GM18951 (cell line): ENCODE results near the gene ABHD12.

ENCODE experiments used
- POLR2A ChIP-seq: IDR thresholded peaks from 4 replicates; pipeline ENCODE4 v1.6.1; 2011; ENCODE audit warnings: mild to moderate bottlenecking; ENCODE audit not compliant: insufficient read length, insufficient read depth; ENCODE audit errors: extremely low read depth
- in situ Hi-C: fragments of 300-500 bp; cut with MboI; formaldehyde crosslinking; loops from one replicate; pipeline ENCODE4 v1.12.0; 2022; ENCODE audit warnings: low sequenced_read_pairs, mixed read lengths, inconsistent platforms; ENCODE audit not compliant: unreplicated experiment

Gene ABHD12

DNA sequence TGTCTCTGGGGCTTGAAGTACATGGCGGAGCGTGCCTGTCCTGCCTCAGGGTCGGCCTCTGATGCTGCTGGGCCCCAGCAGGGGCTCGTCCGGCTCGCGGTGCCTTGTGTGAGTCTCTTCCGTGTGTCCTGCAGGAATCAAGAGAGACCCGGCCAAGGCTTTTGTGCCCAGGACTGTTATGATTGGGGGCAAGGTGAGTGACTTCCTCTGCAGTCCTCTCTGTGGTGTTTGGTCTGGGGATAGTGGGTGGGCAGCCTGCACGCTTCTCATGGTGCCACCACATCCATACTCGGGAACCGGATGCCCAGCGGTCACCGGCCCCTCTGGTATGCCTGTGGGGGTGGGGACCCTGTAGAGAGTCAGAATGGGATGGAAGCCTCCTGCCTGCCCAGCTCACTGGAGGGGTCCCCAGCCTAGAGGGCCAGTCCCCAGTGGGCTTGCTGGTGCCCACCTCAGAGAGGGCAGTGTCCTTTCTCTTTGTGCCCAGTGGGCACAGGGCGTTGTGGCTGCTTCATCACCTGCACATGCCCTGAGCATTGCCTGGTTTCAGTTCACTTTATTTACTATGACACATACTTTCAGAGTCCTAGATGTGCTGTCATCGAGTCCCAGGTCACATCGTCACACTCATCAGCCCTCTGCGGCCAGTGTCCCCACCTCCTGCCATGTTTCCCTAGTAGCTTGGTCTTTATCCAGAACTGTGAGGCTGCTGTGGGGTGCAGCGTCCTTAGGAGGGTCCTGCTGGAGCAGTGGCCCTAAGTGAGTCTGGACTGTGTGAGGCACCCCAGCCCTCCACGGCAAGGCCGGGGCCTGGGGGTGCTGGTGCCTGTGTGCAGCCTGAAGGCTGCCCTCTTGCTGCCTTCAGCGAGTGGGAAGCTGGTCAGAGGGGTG, 102.1 kb downstream of the ABHD12 start:
- TF ChIP-seq POLR2A: no peak
- in situ Hi-C loops: no loop called here

DNA sequence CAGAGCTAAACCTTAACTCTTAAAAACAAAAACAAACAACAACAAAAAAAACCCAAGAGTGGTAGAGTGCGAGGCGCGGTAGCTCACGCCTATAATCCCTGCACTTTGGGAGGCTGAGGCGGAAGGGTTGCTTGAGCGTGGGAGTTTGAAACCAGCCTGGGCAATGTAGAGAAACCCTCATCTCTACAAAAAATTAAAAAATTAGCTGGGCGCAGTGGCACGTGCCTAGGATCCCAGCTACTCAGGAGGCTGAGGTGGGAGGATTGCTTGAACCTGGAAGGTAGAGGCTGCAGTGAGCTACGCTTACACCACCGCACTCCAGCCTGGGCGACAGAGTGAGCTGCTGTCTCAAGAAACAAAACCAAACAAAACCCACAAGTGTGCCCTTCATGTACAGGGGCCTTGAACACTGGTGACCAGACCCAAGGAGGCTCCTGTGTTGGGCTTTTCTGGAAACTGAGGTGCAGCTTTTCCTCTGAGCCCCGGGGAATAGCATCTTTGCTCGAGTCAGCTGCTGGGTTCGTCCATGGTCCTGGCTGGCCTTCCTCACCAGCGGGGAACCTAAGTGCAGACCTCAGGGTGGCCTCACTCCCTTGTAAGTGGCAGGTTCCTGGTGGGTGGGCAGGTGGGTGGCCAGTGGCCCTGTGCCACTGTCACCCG, 102.9 kb downstream of the ABHD12 start:
- no peak for TF ChIP-seq POLR2A
- in situ Hi-C loops: no loop called here

DNA sequence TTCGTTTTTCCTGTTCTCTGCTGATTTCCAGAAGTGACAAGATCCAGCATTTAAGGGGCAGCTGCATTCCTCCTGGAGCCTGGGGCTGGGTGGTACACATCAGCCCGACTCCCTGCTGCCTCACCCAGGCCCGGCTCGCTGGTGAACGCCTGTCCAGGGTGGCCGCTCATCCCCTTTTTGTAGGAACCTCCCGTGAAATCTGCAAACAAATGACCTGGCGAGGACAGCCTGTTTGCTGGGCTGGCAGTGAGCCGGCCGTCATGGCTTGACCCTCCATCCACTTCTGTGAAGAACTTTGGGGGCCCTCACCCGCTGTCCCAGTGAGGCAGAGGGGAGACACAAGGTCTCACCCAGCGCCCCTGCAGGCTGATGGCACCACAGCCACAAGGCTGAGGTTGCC, 103.7 kb downstream of the ABHD12 start:
- TF ChIP-seq POLR2A: no peak
- in situ Hi-C loops: no loop called here

DNA sequence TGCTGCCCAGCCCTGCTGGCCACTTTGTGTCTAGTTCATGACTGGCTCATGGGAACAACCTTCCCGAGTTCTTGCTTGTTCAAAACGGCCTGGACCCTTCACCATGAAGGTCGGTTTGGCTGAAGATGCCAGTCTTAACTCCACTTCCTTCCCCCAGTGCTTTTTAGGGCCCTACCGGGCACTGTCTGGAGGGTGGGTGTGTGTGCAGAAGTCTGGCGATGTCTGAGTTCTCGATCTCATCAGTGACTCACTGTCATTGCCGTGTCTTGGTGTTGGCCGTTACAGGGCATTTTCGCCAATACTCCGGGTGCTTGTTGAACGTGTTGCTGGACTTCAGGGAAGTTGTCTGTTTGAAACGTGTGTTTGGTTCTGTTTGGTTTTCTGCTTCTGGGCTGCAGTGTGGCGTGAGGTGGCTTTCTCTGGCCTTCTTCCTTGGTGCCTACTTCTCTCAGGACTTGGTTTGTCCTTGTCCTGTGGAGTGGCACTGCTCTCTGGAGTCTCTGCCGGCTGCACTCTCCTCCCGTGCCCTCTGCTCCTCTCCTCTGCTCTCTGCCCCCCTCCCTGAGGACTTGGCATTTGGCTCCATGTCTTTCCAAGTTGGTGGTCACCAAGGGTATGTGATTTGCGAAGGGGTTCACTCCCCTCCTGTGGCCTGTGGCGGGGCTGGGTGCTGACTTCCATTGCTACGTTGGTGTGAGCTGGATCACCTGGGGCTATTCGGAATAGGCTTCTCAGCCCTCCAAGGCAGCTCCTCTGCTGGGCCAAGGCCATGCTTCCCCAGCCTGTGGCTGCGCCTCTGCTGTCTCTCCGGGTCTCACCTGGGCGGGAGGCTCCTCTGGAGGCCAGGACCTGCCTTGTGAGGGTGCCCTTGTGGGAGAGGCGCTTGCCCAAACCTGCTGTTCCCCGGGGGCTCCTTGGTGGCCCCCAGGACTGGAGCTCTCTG, 104.5 kb downstream of the ABHD12 start:
- in situ Hi-C loops: no loop called here
- TF ChIP-seq POLR2A: no peak

DNA sequence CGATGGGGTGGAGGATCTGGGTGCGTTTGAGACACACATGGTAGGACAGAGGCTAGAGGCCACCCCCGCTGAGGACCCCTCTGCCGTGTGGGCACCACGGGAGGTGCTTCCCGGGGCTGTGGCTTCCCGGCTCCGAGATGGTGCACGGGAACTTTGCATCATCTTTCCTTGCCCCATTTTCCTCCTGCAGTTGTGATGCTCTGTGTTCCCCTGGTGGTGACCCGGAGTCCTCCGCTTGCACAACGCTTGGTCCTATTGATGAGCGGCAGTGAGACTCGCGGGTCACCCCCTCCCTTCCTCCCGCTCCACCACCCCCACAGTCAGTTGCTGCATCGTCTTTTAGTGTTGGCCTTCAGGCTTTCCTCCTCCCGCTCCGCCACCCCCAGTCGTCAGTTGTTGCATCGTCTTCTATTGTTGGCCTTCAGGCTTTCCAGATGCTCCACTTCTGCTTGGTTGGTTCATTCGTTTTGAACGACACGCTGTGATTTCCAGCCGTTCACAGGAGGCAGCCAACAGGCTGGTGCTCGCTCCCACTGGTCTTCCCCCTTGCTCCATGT, 105.5 kb downstream of the ABHD12 start:
- in situ Hi-C loops: no loop called here
- no peak for TF ChIP-seq POLR2A

DNA sequence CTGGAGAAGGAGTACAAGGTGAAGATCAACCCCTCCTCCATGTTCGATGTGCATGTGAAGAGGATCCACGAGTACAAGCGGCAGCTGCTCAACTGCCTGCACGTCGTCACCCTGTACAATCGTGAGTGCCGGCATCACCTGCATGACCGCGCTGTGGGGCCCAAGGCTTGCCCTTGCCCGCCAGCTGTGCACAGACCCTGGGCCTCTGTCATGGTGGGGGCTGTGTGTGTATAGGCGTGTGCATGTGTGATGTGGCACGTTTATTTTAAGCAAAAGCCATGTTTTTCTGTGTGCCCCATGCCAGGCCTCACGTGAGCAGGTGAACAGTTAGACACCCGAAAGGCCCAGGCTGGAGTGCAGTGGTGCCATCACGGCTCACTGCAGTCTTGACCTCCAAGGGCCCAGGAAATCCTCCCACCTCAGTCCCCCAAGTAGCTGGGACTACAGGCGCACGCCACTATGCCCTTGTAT, 106.5 kb downstream of the ABHD12 start:
- no peak for TF ChIP-seq POLR2A
- in situ Hi-C loops: no loop called here

DNA sequence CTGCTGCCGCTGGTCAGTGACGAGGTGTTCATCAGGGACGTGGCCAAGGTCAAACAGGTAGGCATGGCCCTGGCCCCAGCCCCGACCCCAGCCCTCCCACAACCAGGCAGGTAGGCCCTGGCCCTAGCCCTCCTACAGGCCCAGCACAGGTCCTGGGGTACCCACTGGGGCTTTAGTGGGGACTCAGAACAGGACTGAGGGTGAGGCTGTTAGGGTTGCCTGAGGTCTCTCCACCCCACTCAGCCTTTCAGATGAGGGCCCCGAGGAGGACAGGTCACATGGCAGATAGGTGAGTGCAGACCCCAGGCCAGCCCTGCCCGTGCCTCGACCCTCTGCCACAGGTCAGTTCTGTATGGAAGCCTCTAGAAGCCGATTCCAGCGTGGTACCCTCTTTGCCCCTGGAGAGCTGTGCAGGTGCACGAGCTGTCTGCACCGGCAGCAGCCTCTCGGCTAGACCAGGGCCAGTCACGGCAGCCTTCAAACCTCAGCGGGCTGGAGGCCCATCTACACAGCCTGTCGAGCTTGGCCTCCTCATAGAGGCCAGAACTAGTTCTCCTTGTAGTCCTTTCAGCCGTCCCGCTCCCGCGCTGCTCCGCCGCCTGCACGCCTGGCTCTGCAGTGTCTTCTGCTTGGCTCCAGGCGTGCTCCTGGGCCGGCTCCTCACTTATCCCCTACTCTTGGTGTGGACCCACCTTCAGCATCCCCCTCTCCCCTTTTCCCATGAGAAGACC, 107.2 kb downstream of the ABHD12 start:
- TF ChIP-seq POLR2A: no peak
- in situ Hi-C loops: no loop called here

DNA sequence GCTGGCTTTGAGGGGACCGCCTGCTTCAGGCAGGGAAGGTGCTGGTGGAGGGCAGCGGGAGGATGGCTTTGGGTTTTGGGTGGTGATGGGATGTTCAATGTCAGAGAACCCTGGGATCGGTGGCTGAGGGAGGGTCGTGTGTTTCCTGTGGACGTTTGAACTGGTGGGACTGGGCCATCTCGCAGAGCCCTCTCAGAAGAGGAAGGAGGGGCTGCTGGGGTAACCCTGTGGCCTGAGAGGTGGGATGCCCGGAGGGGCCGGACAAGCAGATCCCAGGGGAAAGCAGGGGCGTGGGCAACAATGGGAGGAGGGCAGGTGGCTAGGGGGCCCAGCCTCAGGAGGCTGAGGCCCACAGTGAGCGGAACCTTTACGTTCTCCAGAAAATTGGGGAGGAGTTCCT, 107.8 kb downstream of the ABHD12 start:
- in situ Hi-C loops: no loop called here
- no peak for TF ChIP-seq POLR2A

DNA sequence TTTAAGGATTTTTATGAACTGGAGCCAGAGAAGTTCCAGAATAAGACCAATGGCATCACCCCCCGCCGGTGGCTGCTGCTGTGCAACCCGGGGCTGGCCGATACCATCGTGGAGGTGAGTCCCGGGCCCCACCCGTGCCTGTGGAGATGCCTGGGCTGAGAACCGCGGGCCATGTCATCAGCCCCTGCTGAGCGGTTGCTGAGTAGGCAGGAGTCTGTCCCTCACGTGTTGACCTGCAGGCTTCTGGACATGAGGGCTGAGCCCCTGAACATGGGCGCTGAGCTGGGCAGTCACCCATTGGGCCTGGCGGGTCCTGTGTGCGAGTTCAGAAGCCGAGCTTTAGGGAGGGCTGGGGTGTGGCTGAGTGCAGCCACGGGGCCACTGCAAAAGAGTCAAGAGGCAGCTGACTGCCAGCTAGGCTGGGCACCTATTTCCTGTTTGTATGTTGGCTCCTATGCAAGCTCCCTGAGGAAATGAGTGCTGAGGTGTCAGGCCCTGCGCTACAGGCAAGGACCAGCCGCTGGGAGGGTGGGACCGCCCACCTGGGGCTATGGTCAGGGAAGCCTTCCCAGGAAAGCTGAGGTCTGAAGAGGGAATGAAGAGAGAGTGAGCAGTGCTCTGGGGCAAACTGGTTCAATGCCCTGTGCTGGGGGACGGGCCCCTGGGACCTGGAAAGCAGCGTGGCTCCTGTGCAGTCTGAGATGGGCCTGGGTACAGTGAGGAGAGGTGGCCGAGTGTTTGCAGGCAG, 108.4 kb downstream of the ABHD12 start:
- in situ Hi-C loops: no loop called here
- TF ChIP-seq POLR2A: no peak

DNA sequence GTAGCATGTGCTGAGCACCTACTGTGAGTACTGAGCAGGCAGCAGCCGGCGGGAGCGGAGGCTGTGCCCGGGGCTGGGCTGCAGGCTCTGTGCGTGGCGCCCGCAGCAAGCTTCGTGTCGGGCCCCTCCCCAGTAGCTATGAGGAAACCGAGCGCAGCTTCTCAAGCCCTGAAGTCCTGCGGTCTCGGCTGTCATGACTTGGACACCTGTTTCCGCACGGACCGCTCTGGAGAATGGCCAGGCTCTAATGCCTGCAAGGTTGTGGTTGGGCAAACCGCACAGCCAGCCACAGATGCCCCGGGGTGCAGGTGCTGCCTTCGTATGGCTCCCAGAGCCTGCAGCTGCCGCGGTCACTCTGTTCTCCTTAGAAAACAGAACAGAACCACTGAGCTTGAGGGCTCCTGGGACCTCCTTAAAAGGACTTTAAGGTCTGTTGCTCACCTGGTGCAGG, 109.1 kb downstream of the ABHD12 start:
- TF ChIP-seq POLR2A: no peak
- in situ Hi-C loops: no loop called here
